ENCODE results near the gene ALDH1L2.

The ALDH1L2 gene

DNA sequence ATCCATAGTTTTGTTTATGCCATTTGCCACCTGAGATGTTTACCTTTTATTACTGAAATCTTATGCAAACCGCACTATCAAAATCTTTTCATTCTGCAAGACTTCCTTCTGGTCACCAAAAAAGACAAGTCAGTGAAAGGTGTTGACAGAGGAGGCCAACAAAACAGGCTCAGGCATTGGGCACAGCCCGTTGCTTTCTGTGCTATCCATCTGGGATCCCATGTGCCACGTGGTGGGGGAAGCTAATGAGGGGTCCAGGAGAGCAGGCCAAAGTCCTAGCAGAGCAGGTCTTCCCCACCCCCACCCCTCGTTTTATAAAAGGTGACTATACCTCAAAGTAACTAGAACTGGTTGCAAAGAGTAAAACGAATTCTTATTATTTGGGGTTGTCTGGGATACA lies 1.2 kb downstream of the ALDH1L2 start:
- no peak for FAIRE-seq

DNA sequence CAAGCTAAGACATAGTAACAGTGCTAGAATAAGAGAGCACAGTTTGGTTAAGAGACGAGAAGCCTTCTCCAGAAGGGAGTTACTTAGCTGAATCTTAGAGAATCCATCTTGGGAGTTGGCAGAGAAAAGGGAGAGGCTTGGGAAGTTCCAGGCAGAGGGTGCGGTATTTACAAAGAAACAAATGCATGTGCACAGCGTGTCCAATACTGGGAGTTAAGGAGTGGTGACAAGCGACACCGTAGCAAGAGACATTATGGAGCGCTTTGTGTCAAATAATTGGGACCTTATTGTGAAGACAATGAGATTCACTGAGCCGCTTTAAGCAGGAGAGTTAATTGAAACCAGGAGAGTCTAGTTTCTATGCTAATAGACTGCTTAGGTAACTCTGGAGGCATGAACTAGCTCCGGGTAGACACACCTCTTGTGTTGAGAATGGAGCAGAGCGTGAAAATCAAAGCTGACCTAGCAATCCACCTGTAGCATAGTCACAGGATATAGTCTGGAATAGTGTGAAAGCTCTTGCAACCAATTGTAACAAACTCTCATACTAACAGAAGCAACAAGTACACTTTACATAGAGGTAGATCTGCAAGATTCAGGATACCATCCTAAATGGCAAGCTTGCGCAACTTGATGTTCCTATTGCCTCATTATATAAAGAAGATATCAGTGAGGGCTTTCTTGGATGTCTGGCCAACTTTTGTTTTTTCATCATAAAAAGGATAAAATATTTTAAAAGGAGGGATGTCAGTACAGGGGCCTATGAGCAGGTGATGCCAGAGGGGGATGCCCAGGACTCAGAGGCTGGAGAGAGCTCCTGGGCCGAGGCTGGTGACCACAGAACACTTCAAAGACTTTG lies 5.3 kb downstream of the ALDH1L2 start:
- no peak for FAIRE-seq

DNA sequence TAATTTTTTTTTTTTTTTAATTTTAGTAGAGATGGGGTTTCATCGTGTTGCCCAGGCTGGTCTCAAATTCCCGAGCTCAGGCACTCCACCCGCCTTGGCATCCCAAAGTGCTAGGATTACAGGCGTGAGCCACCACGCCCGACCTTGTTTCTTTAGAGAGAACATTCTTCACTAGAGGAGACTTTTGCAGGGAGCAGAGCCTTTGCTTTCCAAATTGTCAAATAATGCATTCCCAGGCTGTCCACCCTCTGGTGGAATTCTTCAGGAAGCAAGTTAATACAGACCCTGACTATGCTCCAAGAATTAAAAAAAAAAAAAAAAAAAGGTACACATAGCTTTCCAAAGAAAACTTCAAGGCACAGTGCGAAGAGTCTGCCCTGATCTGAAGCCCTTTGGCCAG lies 6.8 kb downstream of the ALDH1L2 start:
- FAIRE-seq: no peak

DNA sequence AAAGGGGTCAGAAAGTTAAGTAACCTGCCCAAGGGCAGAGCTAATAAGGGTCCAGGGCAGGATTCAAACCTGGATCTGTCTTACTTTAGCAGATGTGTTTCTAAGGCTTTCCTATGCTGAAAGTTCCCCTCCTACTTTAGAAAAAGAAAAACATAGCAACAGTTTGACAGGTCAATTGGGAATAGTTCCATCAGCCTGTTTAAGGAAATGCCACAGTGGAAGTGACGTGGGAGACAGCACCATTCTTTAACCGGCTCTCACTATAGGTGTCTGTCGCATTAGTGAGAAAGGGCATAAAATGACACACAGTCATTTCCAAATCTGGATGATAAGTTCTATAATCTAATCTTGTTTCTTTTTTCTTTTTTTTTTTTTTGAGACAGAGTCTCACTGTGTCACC lies 7.3 kb downstream of the ALDH1L2 start:
- FAIRE-seq: no peak

DNA sequence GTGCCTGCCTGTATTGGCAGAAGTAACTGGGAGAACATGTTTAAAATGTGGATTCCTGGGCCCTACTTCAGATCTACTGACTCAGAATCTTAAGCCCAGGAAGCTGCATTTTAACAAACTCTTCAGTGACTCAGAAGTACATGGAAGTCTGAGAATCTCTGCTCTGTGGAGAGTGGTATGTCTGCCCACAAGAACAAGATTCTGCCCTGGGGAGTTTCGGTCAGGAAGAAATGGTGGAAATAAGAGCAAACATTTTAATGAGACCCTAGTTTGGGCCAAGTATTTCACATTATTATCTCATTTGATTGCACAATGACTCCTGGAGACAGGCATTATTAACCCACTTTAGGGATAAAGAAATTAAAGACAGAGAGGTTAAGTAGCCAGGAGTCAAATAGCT lies 8.2 kb downstream of the ALDH1L2 start:
- no peak for FAIRE-seq

DNA sequence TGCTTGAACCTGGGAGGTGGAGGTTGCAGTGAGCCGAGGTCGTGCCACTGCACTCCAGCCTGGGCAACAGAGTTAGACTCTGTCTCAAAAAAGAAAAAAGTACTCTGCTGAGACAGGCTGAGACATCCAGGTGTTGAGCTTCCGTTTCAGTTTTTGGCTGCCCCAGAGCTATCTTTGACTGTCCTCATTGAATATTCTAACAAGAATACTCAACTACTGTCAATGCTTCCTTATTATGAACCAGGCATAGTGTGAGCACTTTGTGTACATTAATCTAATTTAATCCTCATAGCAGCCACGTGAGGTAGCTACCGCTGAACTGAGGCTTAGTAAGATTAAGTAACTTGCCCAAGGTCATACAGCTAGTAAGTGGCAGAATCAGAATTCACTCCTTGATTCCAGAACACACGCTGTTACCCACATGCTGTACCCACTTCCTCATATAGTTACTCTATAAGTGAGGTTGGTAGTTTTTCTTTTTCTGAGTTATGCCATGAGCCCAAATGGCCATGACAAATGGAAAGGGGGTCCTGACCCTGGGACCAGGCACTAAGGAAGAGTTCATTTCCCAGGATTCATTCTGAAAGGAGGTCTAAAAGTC lies 11.3 kb downstream of the ALDH1L2 start:
- FAIRE-seq: no peak

DNA sequence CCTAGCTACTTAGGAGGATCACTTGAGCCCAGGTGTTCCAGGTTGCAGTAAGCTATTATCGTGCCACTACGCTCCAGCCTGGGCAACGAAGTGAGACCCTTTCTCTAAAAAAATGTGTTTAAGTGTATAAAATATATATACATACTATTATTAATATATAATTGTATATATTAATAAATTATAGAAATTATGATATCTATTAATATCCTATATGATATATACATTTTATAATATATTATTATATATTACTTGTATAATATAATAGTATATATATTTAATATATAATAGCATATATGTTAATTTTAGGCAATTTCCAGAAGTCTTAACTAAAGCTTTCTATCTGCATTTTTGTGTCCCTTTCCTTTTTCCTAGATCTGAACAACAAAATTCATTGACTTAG lies 12.3 kb downstream of the ALDH1L2 start:
- peak; percentile 82 for FAIRE-seq

DNA sequence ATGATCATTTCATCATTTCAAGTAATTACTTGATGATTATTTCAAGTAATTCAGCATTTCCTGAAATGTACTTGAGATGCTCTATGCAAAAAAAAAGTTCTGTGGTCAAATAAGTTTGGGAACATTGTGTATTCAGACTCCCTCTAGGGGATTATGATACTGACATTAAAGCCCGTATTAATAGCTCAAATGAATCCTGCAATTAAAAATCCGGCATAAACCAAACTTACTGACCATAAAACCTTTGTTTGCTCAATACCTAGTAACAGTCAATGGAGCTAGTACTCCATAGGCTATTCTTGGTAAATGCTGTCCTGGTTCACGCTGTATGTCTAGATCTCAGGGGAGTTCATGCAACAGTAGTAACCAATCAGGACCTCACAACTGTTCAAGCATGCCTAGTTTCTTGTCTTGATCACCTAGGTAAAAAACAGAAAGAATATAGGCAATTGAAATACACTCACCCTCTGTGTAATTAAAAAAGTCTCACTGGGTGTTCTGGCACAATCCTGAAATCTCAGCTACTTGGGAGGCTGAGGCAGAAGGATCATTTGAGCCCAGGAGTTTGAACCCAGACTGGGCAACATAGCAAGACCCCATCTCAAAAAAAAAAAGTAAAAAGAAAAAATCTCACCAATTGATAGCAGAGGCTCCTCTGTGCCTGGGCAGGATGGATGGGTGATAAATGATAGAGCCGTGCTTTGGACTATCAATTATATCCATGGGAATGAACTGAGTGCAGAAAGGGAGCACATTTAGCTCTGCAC lies 14.1 kb downstream of the ALDH1L2 start:
- no peak for FAIRE-seq

DNA sequence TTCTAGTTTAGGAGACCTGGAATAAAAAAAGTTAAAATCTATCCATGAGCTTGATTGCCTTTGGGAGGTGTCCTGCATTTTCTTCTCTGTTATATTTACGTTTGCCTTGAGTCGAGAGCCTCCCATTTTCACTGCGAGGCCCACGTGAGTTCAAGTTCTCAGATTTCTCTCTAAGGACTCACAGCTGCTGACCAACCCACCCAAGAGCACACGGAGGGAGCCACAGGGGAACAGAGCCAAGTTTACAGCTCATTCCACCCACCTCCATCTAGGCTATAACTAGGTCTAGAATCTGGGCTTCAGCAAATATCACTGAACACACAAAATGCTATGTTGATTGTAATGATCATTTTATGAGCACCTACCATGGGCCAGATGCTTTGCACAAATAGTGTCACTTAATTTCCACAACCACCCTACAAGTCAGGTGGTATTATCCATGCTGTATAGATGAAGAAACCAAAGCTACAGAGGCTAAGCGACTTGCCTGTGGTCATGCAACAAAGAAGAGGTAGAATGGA lies 16.7 kb downstream of the ALDH1L2 start:
- FAIRE-seq: no peak

DNA sequence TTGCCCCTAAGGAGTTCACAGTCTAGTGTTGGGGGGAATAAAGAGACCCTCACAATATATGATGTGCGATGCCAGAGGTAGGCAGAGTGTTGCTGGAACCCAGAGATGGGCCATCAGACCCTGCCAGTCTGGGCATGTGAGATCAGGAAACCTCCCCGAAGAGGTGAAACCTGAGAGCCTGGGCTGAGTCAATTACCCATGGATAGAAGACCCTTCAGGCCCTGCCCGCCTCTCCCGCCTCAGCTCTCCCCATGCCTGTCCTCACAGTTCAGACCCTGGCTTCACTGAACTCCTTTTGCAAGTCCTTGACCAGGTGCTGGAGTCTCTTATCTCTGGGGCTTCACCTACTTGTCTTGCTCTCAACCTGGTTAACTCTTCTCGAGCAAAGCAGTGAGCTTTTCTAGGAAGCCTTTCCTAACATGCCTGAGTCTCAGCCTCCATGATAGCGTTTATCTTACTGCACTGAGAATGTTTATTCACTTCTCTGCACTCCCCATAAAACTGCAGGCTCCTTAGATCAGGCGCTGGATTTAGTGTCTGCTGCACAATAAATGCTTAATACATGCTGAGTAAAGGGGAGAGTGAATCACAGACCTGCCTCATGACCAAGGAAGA lies 19.6 kb downstream of the ALDH1L2 start:
- no peak for FAIRE-seq

DNA sequence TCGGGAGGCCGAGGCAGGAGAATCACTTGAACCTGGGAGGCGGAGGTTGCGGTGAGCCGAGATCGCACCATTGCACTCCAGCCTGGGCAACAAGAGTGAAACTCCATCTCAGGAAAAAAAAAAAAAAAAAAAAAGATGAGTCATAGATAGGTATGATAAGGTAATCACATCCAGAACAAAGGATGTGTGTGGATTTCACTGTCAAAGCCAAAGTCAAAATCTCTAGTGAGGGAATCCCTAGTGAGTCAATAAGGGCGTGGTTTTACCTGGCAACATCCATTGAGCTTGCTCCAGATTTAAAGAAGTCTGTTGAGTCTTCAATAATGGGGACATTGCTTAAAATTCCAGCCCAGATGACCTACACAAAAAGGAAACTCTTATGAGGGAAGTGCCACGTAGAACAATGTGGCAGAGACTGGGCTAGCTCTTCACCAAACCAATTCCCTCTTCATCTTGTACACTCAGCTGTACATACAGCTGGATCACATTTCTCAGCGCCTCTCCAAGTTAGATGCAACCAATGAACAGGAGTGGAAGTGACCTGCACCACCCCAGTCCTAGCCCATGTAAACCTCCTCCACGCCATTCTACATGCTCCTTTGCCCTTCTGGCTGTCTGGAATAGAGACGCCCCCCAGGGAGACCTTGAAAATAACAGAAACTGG lies 23.4 kb downstream of the ALDH1L2 start:
- no peak for FAIRE-seq

DNA sequence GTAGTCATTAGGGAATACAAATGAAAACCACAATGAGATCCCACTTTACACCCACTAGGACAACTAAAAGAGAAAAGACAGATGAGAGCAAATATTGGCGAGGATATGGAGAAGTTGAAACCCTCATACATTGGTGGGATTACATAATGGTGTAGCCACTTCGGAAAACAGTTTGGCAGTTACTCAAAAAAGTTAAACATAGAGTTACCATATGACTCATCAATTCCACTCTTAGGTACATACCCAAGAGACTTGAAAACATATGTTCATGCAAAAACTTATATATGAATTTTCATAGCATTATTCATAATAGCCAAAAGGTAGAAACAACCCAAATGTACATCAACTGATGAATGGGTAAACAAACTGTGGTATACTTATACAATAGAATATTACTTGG lies 27.1 kb downstream of the ALDH1L2 start:
- no peak for FAIRE-seq

DNA sequence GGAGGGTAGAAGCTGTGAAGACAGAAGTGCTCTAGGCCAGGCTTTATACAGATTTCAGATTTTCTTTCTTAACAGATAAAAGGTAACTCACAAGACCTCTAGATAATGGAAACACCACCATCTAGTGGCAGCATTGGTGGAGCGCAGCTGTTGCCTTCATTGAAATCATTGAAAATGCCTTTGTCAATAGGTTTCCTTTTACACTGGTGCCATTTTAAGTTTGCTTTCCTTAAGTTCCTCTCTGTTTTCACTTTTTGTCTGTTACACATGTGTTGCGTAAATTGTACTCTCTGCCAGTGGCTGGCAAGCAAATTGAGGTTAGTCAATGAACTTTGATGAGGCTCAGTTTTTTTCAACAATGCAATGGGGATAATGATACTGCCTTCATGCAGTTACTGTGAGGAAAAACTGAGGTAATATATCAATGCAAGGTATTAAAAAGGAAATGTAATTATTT lies 31.1 kb downstream of the ALDH1L2 start:
- FAIRE-seq: peak; percentile 90

DNA sequence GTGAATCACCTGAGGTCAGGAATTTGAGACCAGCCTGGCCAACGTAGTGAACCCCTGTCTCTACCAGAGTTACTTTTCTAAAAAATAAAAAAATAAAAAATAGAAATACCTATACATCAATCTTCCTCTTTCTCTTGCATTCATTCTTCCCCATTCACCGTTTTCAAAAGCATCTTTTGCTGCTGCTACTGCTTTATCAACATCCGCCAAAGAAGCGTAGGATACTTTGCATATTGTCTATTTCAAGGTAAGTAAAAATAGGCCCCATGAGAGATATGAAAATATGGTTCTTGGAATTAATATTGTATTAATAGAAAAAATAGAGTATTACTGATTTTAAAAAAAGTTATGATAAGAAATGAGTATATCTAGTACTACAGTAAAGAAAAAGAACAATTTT lies 32.3 kb downstream of the ALDH1L2 start:
- FAIRE-seq: no peak

DNA sequence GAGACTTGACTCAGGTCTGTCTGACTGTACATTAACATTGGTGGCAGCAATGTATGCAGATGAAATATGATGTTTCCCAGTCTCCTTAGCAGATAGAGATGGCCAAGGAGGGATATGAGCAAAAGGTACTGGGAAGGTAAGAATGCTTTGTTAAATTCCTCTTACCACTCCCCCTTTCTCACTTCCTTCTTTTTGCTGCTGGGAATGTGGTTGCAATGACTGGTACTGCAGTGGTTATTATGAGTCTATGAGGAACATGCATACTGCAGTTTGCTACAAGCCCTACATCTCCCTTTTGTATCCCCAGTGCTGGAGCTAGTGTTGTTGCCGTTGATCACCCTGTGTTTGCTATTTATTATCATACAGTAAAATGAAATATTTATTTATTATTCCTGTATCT lies 35.9 kb downstream of the ALDH1L2 start:
- no peak for FAIRE-seq

DNA sequence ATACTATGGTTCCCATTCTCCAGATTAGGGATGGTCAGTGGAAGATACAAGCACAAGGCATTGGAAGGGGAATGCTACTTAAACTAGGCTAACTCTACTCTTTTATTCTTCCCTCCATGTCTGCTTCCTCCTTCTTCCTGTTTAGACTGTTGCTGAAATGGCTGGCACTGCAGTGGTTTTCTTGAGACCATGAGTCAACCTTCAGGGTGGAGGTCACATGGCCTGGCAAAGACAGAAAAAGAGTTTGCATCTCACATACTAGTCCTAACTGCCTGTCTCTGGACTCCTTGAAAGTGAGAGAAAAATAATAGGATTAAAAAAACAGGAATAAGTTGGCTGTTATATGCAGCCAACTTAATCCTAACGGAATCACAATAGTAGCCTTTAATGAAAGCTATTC lies 37.0 kb downstream of the ALDH1L2 start:
- no peak for FAIRE-seq

DNA sequence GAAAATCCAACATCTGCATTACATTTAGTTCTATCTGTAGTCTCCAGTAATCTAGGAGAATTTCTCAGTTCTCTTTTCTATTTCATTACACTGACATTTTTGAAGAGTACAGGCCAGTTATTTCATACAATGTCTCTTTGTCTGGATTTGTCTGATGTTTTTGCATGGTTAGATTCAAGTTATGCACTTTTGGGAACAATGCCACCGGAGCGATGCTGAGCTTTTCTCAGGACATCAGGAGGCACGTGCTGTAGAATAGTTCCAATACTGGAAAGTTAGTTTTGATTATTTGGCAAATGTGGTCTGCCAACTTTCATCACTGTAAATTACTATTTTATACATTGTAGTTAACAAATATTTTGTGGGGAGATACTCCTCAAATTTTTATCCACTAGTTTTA lies 43.1 kb downstream of the ALDH1L2 start:
- FAIRE-seq: no peak

DNA sequence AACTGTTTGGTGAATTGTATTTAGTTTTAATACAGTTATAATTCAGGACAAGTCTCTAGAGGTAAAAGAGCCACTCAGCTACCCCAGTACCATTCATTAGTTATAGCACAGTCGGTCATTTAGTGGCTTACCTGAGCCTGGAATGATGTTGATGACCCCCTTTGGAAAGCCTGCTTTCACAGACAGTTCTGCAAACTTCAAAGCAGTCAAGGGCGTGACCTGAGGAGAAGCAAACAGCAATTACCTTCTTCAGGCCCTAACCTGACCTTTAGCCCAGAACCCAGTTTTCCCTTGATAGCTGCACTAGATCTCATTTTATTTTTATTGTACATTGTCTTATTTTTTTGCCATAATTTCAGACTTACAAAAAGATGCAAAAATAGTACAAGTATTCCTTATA lies 43.8 kb downstream of the ALDH1L2 start:
- FAIRE-seq: no peak

DNA sequence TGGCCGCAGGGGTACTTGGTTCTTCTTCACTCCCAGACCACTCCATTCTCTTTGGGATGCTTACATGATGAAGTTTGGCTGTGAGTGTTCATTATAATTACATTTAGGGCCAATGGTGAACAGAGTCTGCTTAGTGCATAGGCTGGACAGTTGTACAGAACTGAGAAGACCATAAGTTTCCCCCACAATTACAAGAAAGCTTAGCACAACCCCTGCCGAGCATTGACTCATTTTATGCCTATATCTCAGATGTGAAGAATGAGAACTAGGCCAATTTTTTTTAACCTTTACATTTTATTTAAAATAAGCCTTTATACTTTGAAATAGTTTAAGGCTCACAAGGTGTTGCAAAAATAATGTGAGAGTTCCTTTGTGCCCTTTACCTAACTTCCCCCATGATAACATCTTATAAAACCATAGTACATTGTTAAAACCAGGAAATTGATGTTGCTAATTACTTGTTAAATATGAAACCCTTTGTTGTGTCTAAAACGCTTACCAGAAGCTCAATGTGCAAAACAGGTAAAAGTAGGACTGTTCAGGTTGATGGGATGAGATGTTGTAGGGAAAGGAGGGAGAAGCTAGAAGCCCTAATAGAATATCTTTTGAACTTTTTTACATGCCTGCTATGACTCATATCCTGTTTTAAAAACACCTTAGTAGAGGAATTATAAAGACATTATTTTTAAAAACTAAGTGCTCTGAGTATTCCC lies 47.2 kb downstream of the ALDH1L2 start:
- FAIRE-seq: no peak

DNA sequence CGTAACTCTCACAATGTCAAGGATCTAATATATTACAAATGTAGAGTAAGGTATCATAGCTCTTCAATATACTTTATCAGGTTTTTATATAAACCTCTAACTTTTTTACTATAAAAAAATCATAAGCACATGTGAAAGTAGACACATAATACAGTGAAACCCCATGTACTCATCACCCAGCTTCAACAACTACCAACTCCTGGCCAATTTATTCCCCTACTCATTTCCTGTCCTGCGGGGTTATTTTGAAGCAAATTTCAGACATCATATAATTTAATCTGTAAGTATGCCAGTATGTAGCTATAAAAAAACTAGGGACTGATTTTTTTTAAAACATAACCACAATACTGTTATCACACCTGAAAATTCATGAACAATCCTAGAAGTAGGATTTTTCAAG lies 50.4 kb downstream of the ALDH1L2 start:
- FAIRE-seq: no peak

DNA sequence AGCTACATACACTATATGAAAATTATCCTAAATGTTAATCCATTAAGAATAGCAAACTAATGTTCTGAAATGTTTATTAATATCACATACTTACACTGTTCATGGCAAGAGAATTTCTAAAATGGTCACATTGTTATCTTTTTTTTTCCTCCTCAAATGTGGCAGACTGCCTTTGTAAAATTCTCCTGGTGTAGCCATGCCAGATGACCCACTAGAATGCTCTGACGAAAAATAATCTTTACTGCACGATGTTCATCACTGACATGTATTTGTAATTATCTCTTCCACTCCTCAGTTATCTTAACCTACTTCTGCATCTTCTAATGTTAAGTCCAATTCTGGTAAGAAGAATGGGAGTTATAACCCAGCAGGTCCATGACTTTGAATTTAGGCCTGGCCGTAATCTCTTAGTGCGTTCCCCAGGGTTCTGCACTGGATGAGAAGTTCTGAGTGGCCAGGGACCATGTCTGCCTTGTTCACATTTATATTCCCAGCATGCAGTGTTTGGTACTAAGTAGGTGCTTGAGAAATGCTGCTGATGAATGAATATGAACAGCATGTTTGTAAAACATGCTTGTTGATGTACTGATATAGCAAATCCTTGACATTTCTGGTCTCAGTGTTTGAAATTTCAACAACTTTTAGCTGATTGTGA lies 51.4 kb downstream of the ALDH1L2 start:
- FAIRE-seq: no peak
